GM21526 (cell line): ENCODE data around the gene CHMP3.

Source experiments
- ATAC-seq: cut with Tn5 transposase; IDR thresholded peaks from one replicate; pipeline ENCODE4 v1.9.1; 2021; ENCODE audit warnings: moderate library complexity; ENCODE audit not compliant: unreplicated experiment, low FRiP score

CHMP3 gene

GRCh38 chr2:86476092-86476491 lies 87.2 kb downstream of the CHMP3 start:
- ATAC-seq: no peak

GRCh38 chr2:86471637-86472036 lies 91.6 kb downstream of the CHMP3 start:
- no peak for ATAC-seq

- ATAC-seq: no peak
Measured at GRCh38 chr2:86470890-86471289, 92.4 kb downstream of the CHMP3 start.

GRCh38 chr2:86468162-86469033 lies 94.8 kb downstream of the CHMP3 start:
- ATAC-seq: no peak

- no peak for ATAC-seq
Measured at GRCh38 chr2:86466306-86466705, 96.9 kb downstream of the CHMP3 start.

GRCh38 chr2:86464652-86465051 lies 98.6 kb downstream of the CHMP3 start:
- ATAC-seq: no peak

GRCh38 chr2:86461042-86461743 lies 102.0 kb downstream of the CHMP3 start:
- ATAC-seq: no peak

- ATAC-seq: no peak
Measured at GRCh38 chr2:86455181-86455580, 108.1 kb downstream of the CHMP3 start.

- ATAC-seq: no peak
Measured at GRCh38 chr2:86454238-86454637, 109.0 kb downstream of the CHMP3 start.

- ATAC-seq: no peak
Measured at GRCh38 chr2:86453836-86454235, 109.4 kb downstream of the CHMP3 start.
